Loucy (cell line): Measurements from ENCODE around the gene KIF2C.
"Not testable (repeated sequence)": the region's sequence is repeated elsewhere in the genome, so short reads cannot be mapped to it uniquely, and the experiment has no call there.

Experiments
- H2AFZ ChIP-seq: fragments of 200-600 bp; sonication (generic); 2 replicates; pipeline ENCODE4 v1.6.0; 2016; ENCODE audit warnings: antibody characterized with exemption, mild to moderate bottlenecking, low read length, moderate library complexity
- H3F3A ChIP-seq: fragments of 200-600 bp; 2 replicates; pipeline ENCODE4 v1.6.0; 2016; ENCODE audit warnings: antibody characterized with exemption, low read depth, mild to moderate bottlenecking
- H3K27me3 ChIP-seq: fragments of 200-600 bp; sonication (generic); 2 replicates; pipeline ENCODE4 v1.6.1; 2014; ENCODE audit warnings: low read length, mild to moderate bottlenecking; ENCODE audit not compliant: insufficient read depth, poor library complexity, severe bottlenecking
- H3K36me3 ChIP-seq: fragments of 200-600 bp; sonication (generic); 2 replicates; pipeline ENCODE4 v1.6.1; 2016; ENCODE audit warnings: low read length; ENCODE audit not compliant: insufficient read depth
- H3K4me1 ChIP-seq: fragments of 200-600 bp; sonication (generic); 2 replicates; pipeline ENCODE4 v1.5.1; 2014; ENCODE audit warnings: low read length, mild to moderate bottlenecking; ENCODE audit not compliant: insufficient read depth, poor library complexity, severe bottlenecking
- H3K4me2 ChIP-seq: fragments of 200-600 bp; sonication (generic); 2 replicates; pipeline ENCODE4 v1.6.0; 2014; ENCODE audit warnings: antibody characterized with exemption, low read length, low read depth, mild to moderate bottlenecking; ENCODE audit not compliant: poor library complexity, severe bottlenecking
- H3K4me3 ChIP-seq: fragments of 200-600 bp; sonication (generic); 2 replicates; pipeline ENCODE4 v1.5.1; 2014; ENCODE audit warnings: low read length, mild to moderate bottlenecking, mixed read lengths; ENCODE audit not compliant: poor library complexity, severe bottlenecking
- H3K79me2 ChIP-seq: fragments of 200-600 bp; sonication (generic); 2 replicates; pipeline ENCODE4 v1.6.1; 2014; ENCODE audit warnings: low read length; ENCODE audit not compliant: insufficient read depth
- H3K9ac ChIP-seq: fragments of 200-600 bp; sonication (generic); 2 replicates; pipeline ENCODE4 v1.6.0; 2014; ENCODE audit warnings: mild to moderate bottlenecking, low read depth, low read length, moderate library complexity; ENCODE audit not compliant: poor library complexity, severe bottlenecking
- H3K9me2 ChIP-seq: fragments of 200-600 bp; sonication (generic); replicated peaks from 2 replicates; pipeline ENCODE4 v1.6.1; 2016; ENCODE audit warnings: low read depth, low read length, mixed read lengths
- H3K9me3 ChIP-seq: fragments of 200-600 bp; sonication (generic); 2 replicates; pipeline ENCODE4 v1.6.1; 2014; ENCODE audit warnings: mild to moderate bottlenecking, antibody characterized with exemption, low read length, low read depth; ENCODE audit not compliant: insufficient read depth
- H4K20me1 ChIP-seq: fragments of 200-600 bp; sonication (generic); 2 replicates; pipeline ENCODE4 v1.6.0; 2014; ENCODE audit warnings: antibody characterized with exemption, low read length, mild to moderate bottlenecking; ENCODE audit not compliant: insufficient read depth, poor library complexity, severe bottlenecking
- EZH2phosphoT487 ChIP-seq: fragments of 200-600 bp; IDR thresholded peaks from 2 replicates; pipeline ENCODE4 v1.6.1; 2018; ENCODE audit warnings: antibody characterized with exemption, mild to moderate bottlenecking, moderate library complexity, borderline replicate concordance
- TF ChIP-seq, protein P1 (sequence below): fragments of 200-600 bp; sonication (generic); conservative IDR thresholded peaks from 2 replicates; pipeline ENCODE4 v1.5.1; 2014; ENCODE audit warnings: mild to moderate bottlenecking, antibody characterized with exemption, low read length

The KIF2C gene

DNA sequence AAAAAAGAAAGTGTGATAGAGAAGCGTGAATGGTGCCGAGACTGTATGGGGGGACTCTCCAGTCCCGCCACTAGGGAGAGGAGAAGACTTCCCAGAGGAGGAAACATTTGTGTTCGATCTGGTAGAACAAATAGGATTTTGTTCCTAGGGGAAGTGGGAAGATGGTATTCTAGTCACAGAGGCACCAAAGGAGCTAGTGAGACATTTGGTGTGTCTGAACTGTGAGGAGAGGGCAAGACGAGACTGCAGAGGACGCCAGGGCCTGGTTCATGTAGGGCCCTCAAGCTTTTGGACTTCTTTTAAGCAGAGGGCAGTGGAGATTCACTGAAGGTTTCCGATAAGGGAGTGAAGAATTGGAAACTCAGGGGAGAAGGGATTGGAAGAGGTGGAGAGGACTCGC is 71.6 kb downstream of the KIF2C start:
- Histone ChIP-seq H3K4me1 (peaks cover 29% of the 10 kb centered on the region), H3K79me2 (0 out of 2 replicates have a peak, but pooled peaks cover 4% of the 10 kb centered on the region), H3K4me3 (no peak overlapping the region), H3K9ac (no peak overlapping the region), H3K4me2 (no peak overlapping the region), H3K27me3 (no peaks in the 10 kb centered on the region), H3K9me3 (no peaks in the 10 kb centered on the region), H2AFZ (no peak overlapping the region), H4K20me1 (no peaks in the 10 kb centered on the region), H3F3A (no peaks in the 10 kb centered on the region), H3K36me3 (no peaks in the 10 kb centered on the region), H3K9me2 (no peaks in the 10 kb centered on the region)
- TF ChIP-seq EZH2phosphoT487, result no peak
- TF ChIP-seq, protein P1, sequence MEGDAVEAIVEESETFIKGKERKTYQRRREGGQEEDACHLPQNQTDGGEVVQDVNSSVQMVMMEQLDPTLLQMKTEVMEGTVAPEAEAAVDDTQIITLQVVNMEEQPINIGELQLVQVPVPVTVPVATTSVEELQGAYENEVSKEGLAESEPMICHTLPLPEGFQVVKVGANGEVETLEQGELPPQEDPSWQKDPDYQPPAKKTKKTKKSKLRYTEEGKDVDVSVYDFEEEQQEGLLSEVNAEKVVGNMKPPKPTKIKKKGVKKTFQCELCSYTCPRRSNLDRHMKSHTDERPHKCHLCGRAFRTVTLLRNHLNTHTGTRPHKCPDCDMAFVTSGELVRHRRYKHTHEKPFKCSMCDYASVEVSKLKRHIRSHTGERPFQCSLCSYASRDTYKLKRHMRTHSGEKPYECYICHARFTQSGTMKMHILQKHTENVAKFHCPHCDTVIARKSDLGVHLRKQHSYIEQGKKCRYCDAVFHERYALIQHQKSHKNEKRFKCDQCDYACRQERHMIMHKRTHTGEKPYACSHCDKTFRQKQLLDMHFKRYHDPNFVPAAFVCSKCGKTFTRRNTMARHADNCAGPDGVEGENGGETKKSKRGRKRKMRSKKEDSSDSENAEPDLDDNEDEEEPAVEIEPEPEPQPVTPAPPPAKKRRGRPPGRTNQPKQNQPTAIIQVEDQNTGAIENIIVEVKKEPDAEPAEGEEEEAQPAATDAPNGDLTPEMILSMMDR, result no peak

DNA sequence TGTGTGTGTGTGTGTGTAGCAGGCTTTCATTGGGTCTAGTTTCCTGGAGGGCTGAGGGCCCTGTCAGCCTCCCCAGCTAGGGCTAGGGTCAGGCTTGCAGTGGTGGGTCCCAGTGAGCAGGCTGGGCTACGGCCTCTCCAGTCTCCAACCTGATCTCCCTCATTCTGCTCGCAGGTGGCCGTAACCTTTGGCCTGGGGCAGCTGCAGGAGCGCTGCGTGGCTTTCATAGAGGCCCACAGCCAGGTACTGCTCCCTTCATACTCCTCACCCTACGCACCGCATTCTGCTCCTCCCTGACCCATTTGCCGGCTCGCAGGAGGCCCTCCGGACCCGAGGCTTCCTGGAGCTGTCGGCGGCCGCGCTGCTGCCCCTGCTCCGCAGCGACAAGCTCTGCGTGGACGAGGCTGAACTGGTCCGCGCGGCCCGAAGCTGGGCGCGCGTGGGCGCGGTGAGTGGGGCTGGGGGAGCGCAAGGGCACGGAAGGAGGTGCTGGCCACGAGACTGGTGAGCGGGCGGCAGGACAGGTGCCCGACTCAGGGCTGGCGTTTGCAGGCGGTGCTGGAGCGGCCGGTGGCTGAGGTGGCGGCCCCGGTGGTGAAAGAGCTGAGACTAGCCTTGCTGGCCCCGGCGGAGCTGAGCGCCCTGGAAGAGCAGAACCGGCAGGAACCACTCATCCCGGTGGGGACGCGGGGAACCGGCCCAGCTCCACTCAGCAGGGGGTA is 73.3 kb downstream of the KIF2C start:
- H2AFZ ChIP-seq, result peak overlapping the region; percentile 85
- H3K9me3 ChIP-seq, result no peaks in the 10 kb centered on the region
- peak overlapping the region; percentile 79 for H3K4me3 ChIP-seq
- no peaks in the 10 kb centered on the region for H3K9me2 ChIP-seq
- no peaks in the 10 kb centered on the region for H4K20me1 ChIP-seq
- 0 out of 2 replicates have a peak, but pooled peaks cover 4% of the 10 kb centered on the region for H3K79me2 ChIP-seq
- H3K4me2 ChIP-seq, result peak overlapping the region; percentile 79
- no peaks in the 10 kb centered on the region for H3K36me3 ChIP-seq
- TF ChIP-seq EZH2phosphoT487, result no peak
- TF ChIP-seq, protein P1, result no peak
- no peaks in the 10 kb centered on the region for H3F3A ChIP-seq
- peaks cover 23% of the 10 kb centered on the region for H3K4me1 ChIP-seq
- no peaks in the 10 kb centered on the region for H3K27me3 ChIP-seq
- peak overlapping the region; percentile 89 for H3K9ac ChIP-seq

DNA sequence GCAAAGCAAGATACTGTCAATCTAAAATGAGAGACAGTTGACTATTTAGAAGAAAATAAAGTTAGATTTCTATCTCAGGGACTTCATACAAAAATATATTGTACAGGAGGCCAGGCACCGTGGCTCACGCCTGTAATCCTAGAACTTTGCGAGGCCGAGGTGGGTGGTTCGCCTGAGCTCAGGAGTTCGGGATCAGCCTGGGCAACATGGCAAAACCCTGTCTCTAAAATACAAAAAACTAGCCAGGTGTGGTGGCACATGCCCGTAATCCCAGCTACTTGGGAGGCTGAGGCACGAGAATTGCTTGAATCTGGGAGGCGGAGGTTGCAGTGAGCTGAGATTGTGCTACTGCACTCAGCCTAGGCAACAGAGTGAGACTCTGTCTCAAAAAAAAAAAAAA is 76.3 kb downstream of the KIF2C start:
- not testable (repeated sequence) for H3F3A ChIP-seq, H3K4me3 ChIP-seq, H3K4me1 ChIP-seq, H3K4me2 ChIP-seq, H2AFZ ChIP-seq, H3K79me2 ChIP-seq, H3K27me3 ChIP-seq, H3K9me2 ChIP-seq, H4K20me1 ChIP-seq, H3K36me3 ChIP-seq, H3K9me3 ChIP-seq, H3K9ac ChIP-seq

DNA sequence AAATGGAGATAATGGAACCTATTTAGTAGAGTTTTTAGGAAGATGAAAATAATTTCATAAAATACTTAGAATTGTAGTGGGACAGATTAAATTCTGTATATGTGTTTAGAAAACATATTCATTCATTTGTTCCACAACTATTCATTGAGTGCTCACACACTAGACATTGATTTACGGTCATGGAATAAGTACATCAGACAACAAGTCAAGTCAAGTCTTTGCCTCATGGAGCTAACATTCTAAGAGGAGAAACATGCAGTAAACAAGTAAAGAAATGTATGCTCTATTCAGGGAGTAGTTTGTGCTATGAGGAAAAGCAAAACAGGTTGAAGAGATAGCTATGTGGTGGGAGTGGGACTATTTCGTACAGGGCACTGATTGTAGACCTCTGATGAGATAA is 77.7 kb downstream of the KIF2C start:
- 0 out of 2 replicates have a peak, but pooled peaks cover 4% of the 10 kb centered on the region for H3K79me2 ChIP-seq
- H4K20me1 ChIP-seq, result no peaks in the 10 kb centered on the region
- H3K27me3 ChIP-seq, result no peaks in the 10 kb centered on the region
- no peak for TF ChIP-seq EZH2phosphoT487
- TF ChIP-seq, protein P1, result no peak
- H3K9me3 ChIP-seq, result no peaks in the 10 kb centered on the region
- no peak overlapping the region for H2AFZ ChIP-seq
- 0 out of 2 replicates have a peak, but pooled peaks cover 2% of the 10 kb centered on the region for H3F3A ChIP-seq
- H3K9me2 ChIP-seq, result no peaks in the 10 kb centered on the region
- H3K4me2 ChIP-seq, result no peak overlapping the region
- H3K4me3 ChIP-seq, result no peak overlapping the region
- H3K36me3 ChIP-seq, result no peaks in the 10 kb centered on the region
- H3K9ac ChIP-seq, result no peak overlapping the region
- H3K4me1 ChIP-seq, result peaks cover 9% of the 10 kb centered on the region
